ENCODE results near the gene DNAJC22. TPM values are rescaled to one million over a fixed set of nuclear protein-coding genes. Genes with fewer than 3 reads are reported as not detected.
A peak's percentile ranks its signal among the peaks of the same experiment; 100 is the strongest.
"Not testable (repeated sequence)": the region's sequence is repeated elsewhere in the genome, so short reads cannot be mapped to it uniquely, and the experiment has no call there.

DNAJC22 gene
- total RNA-seq, 1 donor from 2014 or later: not detected

- TF ChIP-seq CTCF (IDR thresholded peaks at IDR 0.05): no peak
- H3K27me3 ChIP-seq: peaks cover 13% of the 10 kb centered on the region
- no peaks in the 10 kb centered on the region for H3K9me3 ChIP-seq
- peak overlapping the region in 1 of 2 donors; percentile 51 for H3K4me3 ChIP-seq
- H3K27ac ChIP-seq: no peak overlapping the region
- intact Hi-C loops (cut with DNase I): no loop called here
- no peaks in the 10 kb centered on the region for H3K36me3 ChIP-seq
- peaks cover 0 to 2% of the 10 kb centered on the region in 2 donors for H3K4me1 ChIP-seq
- DNase-seq (ENCODE audit: low spot score in 2 of 2): no peak
Measured at GRCh38 chr12:49332891-49333371, 13.8 kb upstream of the DNAJC22 start.

- H3K36me3 ChIP-seq; H3K4me3 ChIP-seq; DNase-seq (ENCODE audit: low spot score in 2 of 2); H3K27ac ChIP-seq; H3K4me1 ChIP-seq; intact Hi-C loops (cut with DNase I); H3K9me3 ChIP-seq: not testable (repeated sequence)
- peaks cover 13% of the 10 kb centered on the region for H3K27me3 ChIP-seq
Measured at GRCh38 chr12:49333778-49334177, 12.9 kb upstream of the DNAJC22 start.

GRCh38 chr12:49334226-49334625 is 12.5 kb upstream of the DNAJC22 start:
- TF ChIP-seq CTCF (IDR thresholded peaks at IDR 0.05): no peak
- peaks cover 0 to 2% of the 10 kb centered on the region in 2 donors for H3K4me1 ChIP-seq
- DNase-seq (ENCODE audit: low spot score in 2 of 2): no peak
- no peak overlapping the region for H3K27ac ChIP-seq
- intact Hi-C loops (cut with DNase I): no loop called here
- H3K36me3 ChIP-seq: no peaks in the 10 kb centered on the region
- H3K4me3 ChIP-seq: no peak overlapping the region
- H3K27me3 ChIP-seq: peaks cover 13% of the 10 kb centered on the region
- H3K9me3 ChIP-seq: no peaks in the 10 kb centered on the region

- Histone ChIP-seq H3K9me3 (no peaks in the 10 kb centered on the region), H3K27ac (no peak overlapping the region), H3K4me3 (no peak overlapping the region), H3K27me3 (peaks cover 13% of the 10 kb centered on the region), H3K4me1 (peaks cover 0 to 2% of the 10 kb centered on the region in 2 donors), H3K36me3 (no peaks in the 10 kb centered on the region)
- no peak for TF ChIP-seq CTCF (IDR thresholded peaks at IDR 0.05)
- intact Hi-C loops (cut with DNase I): no loop called here
- no peak for DNase-seq (ENCODE audit: low spot score in 2 of 2)
Measured at GRCh38 chr12:49334681-49335080, 12.0 kb upstream of the DNAJC22 start.

- intact Hi-C loops (cut with DNase I): no loop called here
- no peaks in the 10 kb centered on the region for H3K9me3 ChIP-seq
- peaks cover 13% of the 10 kb centered on the region for H3K27me3 ChIP-seq
- no peak for DNase-seq (ENCODE audit: low spot score in 2 of 2)
- no peak overlapping the region for H3K27ac ChIP-seq
- H3K4me1 ChIP-seq: peaks cover 0 to 2% of the 10 kb centered on the region in 2 donors
- no peaks in the 10 kb centered on the region for H3K36me3 ChIP-seq
- TF ChIP-seq CTCF (IDR thresholded peaks at IDR 0.05): no peak
- H3K4me3 ChIP-seq: no peak overlapping the region
Measured at GRCh38 chr12:49335118-49335954, 11.4 kb upstream of the DNAJC22 start.

- TF ChIP-seq CTCF (IDR thresholded peaks at IDR 0.05): no peak
- Histone ChIP-seq H3K4me3 (peak overlapping the region; percentile 38 to 55), H3K27ac (no peak overlapping the region), H3K36me3 (no peaks in the 10 kb centered on the region), H3K9me3 (no peaks in the 10 kb centered on the region), H3K27me3 (peaks cover 13% of the 10 kb centered on the region), H3K4me1 (peaks cover 0 to 2% of the 10 kb centered on the region in 2 donors)
- no peak for DNase-seq (ENCODE audit: low spot score in 2 of 2)
- intact Hi-C loops (cut with DNase I): loop anchor here (2.0 kb wide), 1 partner anchor 47 kb away; no protein-coding TSS in a partner anchor
Measured at GRCh38 chr12:49335955-49336644, 10.6 kb upstream of the DNAJC22 start.
